Smooth muscle cell of the brain vasculature (primary cell): ENCODE data around the gene TBC1D22A.

Source experiments
- DNase-seq: peaks from one replicate; pipeline ENCODE4 v3.0.0-alpha.2; 2012; ENCODE audit warnings: low read depth, low spot score

Gene TBC1D22A

GRCh38 chr22:47199261-47199978 lies 437.0 kb downstream of the TBC1D22A start:
- DNase-seq = no peak

GRCh38 chr22:47199979-47200272 lies 437.5 kb downstream of the TBC1D22A start:
- no peak for DNase-seq

DNA sequence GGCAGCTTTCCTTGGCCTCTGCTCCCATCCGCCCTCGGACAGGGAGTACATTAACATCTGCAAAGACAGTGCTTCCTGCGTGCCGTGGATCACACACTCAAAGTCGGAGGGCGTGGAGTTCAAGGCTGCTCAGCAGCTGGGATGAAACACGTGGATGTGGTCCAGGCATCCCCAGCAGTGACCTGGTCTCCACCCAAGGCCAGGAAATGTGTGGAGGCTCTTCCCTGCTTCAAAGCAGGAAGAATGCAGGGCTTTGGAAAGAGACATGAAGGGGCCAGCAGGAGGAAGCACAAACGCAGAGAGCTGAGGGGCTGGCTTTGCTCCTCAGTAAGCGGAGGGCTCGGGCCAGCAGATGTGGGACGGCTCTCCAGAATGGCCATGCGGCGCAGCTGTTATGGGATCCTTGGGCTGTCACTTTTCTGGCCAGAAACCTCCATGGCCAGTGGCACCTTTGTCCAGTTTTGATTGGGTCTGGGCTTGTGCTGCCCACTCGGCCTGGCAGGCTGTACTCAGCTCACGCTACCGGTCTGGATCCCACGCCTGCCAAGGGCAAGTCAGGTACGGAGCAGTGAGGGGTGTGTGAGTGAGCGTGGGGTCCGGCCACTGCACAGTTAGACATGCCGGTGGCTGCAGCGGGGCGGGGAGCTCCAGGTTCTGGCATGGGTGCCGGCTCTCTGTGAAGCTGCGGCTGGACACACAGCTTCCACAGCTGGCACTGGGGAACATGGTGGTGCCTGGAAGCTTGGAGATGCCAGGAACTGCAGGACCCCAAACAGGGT lies 438.0 kb downstream of the TBC1D22A start:
- peak; percentile 3 for DNase-seq

GRCh38 chr22:47201186-47201995 lies 438.9 kb downstream of the TBC1D22A start:
- DNase-seq = no peak

DNA sequence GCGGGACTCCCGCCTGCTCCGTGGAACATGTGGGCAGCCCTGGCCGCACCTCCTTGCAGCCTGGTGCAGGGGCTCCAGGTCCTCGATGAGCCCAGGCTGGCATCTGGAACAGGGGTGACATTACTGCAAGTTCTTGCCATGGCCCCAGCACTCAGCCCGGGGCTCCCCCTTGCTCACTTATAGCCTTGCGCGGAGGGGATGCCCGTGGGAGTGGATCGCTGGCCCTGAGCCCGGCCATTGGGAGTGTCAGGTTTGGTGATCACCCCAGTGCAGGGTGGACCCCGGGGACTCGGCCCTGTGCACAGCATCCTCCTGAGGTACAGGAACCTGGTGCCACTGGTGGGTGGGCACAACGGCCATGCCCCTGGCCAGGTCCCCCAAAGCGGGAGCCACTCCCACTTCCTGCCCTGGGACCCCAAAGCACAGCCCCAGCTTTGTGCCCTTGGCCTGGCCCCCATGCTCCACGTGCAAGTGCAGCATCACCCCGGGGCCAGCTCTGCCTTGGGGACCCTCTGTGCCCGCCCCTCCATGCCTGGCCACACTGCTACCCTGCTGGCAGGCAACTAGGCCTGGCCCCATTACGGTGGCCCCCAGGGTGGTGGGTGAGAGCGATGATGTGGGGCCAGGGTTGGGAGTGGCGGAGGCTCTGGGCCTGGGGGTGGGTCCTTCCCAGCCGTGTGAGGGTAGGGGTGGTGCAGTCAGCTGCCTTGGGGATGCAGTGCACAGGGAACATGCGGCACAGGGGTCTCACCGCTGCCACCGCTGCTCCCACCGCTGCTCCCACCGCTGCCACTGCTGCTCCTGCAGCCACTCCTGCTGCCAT lies 439.8 kb downstream of the TBC1D22A start:
- DNase-seq = no peak

DNA sequence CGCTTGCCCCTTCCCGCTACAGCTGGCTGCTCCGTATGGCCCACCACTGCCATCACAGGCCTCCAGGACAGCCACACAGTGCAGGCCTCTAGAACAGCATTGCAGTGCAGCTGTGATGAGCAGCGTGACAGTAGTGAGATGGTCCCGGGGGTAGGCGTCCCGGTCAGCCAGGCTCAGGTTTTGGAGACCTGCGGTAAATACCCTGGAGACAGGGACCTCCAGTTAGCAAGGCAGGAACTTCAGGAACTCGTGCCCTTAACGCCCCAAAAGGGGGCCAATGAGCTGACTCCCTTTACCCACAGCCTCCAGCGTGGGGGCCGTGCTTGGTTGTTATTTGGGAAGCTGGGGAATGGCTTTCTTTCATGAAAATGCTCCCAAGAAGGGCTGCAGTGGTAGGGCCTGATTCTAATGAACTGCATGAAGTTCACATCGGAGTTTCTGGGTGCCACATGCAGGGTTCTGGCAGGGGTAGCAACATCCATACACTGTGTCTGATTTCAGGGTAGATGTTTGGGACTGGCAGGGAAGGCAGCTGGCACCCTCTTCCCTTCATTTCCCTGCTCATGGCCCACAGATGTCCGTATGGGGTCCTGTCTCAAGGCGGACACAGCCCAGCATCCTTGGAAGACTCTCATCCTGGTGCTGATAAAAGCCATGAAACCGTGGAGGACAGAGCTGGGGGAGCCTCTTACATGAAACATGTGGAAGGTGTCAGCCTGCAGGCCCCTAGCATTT lies 440.5 kb downstream of the TBC1D22A start:
- DNase-seq = no peak

DNA sequence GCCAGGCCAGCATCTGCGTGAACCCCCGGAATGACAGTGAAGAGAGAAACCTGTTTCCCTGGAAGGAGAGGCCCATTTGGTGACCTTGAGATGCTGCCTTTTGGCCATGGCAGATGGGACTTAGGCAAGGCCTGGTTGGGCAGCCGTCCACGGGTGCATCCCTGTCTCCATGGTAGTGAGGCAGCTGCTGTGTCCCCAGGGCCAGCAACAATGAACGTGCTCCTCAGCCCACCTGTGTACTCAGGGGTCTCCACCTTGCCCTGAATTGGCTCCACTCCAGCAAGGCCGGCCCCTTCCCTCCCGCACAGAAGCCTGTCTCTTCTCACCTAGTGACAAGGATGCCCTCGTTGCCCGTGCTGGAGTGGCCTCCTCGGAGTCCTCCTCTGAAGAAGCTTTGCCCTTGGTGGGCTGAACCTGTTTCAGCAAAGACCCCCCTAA lies 441.1 kb downstream of the TBC1D22A start:
- DNase-seq = no peak

- no peak for DNase-seq
These were observed 441.8 kb downstream of the TBC1D22A start for GRCh38 chr22:47204002-47204979.

DNA sequence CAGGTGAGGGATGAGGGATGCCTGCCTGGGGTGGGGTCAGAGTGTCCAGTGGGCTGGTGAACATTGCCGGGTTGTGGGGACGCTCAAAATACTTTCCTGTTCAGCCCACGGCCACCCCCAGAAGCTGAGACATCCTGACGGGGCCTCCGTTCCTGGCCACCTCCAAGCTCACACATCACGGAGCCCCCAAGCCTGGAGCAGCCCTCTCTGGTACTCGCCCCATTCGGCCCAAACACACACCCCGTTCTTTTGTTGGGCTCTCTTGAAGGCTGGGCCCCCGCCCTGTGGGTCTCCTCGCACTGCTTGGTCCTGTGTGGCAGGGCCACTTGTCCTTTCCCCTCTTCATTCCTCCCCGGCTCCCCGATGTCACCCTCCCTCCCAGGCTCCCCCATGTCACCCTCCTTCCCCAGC lies 442.6 kb downstream of the TBC1D22A start:
- DNase-seq = no peak

GRCh38 chr22:47205554-47205953 lies 443.1 kb downstream of the TBC1D22A start:
- no peak for DNase-seq

DNA sequence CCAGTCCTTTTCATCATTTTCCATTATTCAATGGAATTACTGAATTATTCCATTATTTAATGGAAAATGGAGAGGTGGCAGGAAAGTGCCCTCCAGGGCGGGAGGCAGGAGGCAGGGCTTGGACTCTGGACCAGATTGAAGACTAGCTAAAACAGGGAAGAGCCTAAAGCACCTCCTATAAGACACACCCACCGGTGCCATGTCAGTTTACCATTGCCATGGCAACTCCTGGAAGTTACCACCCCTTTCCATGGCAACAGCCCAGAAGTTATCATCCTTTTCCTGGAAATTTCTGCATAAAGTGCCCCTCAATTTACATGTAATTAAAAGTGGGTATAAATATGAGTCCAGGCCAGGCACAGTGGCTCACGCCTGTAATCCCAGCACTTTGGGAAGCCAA lies 443.7 kb downstream of the TBC1D22A start:
- DNase-seq = no peak

DNA sequence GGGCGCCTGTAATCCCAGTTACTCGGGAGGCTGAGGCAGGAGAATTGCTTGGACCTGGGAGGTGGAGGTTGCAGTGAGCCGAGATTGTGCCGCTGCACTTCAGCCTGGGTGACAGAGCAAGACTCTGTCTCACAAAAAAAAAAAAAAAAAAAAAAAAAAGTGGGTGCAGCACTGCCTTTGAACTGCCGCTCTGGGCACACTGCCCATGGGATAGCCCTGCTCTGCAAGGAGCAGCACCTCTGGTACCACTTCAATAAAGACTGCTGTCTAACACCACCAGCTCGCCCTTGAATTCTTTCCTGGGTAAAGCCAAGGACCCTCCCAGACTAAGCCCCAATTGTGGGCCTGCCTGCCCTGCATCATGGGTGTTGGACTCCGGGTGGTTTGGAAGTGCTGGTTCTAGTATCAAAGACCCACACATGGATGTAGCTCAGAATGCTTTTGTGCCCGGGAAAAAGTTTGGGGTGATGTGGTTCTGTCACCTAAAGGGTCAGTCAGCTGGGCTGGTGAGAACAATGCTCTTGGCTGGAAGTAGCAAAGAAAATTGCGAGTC lies 444.3 kb downstream of the TBC1D22A start:
- DNase-seq = no peak

DNA sequence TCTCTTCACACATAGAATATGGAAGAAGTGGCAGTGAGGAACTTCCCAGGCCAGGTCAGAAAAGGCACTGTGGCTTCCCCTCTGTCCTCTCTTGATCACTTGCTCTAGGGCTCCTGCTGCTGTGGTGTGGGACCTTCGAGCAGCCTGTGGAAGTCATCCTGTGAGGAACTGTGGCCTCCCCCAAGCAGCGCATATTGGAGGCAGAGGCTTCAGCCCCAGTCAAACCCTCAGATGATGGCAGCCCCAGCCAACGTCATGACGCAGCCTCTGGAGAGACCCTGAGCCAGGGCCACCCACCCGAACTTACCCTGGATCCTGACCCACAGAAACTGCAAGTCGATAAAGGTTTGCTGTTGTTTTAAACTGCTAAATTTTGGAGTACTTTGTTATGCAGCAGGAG lies 444.9 kb downstream of the TBC1D22A start:
- no peak for DNase-seq

GRCh38 chr22:47207846-47208554 lies 445.6 kb downstream of the TBC1D22A start:
- DNase-seq = no peak

DNA sequence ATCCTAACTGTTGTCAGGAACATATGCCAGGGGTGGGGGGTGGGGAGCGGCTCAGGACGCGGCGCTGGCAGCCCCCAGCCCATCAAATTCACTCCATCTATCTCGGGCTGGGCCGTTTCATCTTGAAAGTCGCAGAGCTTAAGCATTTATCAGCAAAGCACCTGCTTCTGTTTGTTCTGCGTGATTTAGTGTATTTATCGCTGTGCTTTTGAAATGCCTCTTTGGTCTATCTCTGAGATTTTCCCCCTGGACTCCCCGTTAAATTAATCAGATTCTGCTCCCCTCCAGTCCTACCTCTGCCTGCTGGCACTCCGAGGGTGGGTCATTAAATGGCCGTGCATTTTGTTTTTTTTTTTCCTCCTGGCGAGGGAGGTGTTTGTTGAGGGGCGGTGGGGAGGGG lies 446.2 kb downstream of the TBC1D22A start:
- no peak for DNase-seq

DNA sequence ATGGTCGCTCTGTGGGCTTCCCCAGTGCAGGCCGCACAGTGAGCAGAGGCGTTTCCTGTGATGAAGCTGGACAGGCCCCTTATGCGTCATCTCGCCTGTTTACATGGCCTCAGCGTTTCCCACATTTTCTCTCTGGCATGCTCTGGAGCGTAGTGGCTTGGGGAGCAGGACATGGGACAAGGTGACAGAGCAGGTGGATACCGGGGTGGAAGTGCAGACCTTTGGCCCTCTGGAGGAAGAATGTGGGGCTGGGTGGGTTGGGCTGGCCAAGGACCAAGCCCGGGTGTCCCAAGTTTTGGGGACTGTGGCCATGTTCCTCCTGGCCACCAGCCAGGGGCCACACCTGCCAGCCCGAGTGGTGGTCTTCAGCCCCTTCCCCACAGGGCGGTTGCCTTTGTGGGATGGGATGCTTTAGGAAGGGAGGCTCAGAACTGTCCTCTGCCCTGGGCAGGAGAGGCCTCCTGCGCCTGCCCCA lies 446.6 kb downstream of the TBC1D22A start:
- no peak for DNase-seq

DNA sequence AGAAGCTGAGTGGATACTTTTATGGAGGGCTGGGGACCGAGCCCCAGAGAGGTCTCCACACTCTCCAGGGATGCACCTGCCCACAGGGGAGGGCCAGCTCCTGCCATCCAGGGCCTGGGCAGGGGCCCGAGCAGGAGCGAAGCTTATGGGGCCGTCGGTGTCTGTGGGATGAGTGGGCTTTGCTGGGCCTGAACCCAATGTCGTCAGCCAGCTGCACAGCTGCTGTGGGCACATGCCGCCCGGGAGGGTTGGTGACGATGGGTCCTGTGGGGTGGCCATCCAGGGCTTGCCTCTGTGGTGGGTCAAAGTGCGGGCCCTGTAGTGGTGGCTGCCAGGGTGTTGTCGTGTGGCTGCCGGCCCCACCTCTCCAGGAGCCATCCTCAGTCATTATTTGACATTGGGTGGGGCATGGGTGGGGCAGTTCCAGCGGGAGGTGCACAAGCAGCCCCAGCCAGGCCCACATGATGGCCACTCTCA lies 447.1 kb downstream of the TBC1D22A start:
- no peak for DNase-seq

DNA sequence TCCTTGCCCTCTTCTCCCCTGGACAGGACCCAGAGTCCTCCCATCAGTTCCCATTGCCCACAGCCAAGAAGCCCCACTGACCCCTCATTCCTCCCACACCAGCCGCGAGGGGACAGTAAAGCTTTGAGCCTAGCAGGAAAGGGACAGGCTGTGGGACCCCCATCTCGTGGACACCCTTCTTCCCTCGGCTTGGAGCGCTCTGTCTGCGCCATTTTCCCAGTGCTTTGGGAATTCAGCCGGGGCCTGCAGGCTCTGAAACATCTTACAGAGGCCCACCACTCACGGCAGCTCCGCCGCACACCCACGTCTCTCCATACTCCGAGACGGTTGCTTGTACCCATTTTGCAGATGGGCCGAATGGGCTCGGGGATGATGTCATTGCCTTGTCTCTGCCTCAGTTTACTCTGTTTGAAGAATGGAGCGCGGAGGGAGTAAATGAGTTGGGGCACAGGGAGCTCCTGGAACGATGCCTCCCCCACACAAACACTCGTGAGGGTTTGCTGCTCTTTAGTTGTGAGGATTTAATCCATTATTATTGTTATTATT lies 447.7 kb downstream of the TBC1D22A start:
- no peak for DNase-seq
